Activated CD8-positive, alpha-beta T cell treated with anti-CD3 and anti-CD28 coated beads, Interleukin-2, amount 10 ng/mL, durations not matched to agents 7 days and 5 days (primary cell): ENCODE measurements around the gene FSTL1. TPM values are rescaled to one million over a fixed set of nuclear protein-coding genes. Genes with fewer than 3 reads are reported as not detected.

Experiments
- ATAC-seq: fragments of 150-1000 bp; cut with Tn5 transposase; one replicate; pipeline ENCODE4 v1.10.0; 2021; ENCODE audit warnings: moderate library complexity
- CTCF ChIA-PET: fragments of 350-600 bp; sonication (Branson Sonifier 250); formaldehyde crosslinking; loops from one replicate; lab custom pipeline; 2021; ENCODE audit warnings: antibody characterized with exemption; lab: Charles Lee
- POLR2A ChIA-PET: fragments of 350-600 bp; sonication (Branson Sonifier 250); formaldehyde crosslinking; loops from one replicate; lab custom pipeline; 2021; ENCODE audit warnings: antibody characterized with exemption; lab: Charles Lee
- DNase-seq: peaks from one replicate; pipeline ENCODE4 v3.0.0-alpha.2; 2020
- H3K27ac Mint-ChIP-seq: one replicate; pipeline ENCODE4 v1.8.0; 2021; ENCODE audit warnings: mild to moderate bottlenecking, mixed read lengths
- H3K27me3 Mint-ChIP-seq: one replicate; pipeline ENCODE4 v1.8.0; 2021; ENCODE audit warnings: low read depth, mixed read lengths
- H3K36me3 Mint-ChIP-seq: one replicate; pipeline ENCODE4 v1.8.0; 2021; ENCODE audit warnings: low read depth, mixed read lengths
- H3K4me1 Mint-ChIP-seq: one replicate; pipeline ENCODE4 v1.8.0; 2021; ENCODE audit warnings: low read depth, mixed read lengths
- H3K4me3 Mint-ChIP-seq: one replicate; pipeline ENCODE4 v1.8.0; 2021; ENCODE audit warnings: mild to moderate bottlenecking, mixed read lengths
- H3K9me3 Mint-ChIP-seq: one replicate; pipeline ENCODE4 v1.8.0; 2022; ENCODE audit warnings: mixed read lengths; ENCODE audit not compliant: insufficient read depth
- total RNA-seq, 2 experiments: library from RNA; stranded (reverse); gene quantifications; one replicate each; pipeline ENCODE4 v1.2.3, GENCODE V29; 2021

FSTL1 gene
- total RNA-seq, 2 experiments from 2014 or later: 0.37 to 0.50 TPM

DNA sequence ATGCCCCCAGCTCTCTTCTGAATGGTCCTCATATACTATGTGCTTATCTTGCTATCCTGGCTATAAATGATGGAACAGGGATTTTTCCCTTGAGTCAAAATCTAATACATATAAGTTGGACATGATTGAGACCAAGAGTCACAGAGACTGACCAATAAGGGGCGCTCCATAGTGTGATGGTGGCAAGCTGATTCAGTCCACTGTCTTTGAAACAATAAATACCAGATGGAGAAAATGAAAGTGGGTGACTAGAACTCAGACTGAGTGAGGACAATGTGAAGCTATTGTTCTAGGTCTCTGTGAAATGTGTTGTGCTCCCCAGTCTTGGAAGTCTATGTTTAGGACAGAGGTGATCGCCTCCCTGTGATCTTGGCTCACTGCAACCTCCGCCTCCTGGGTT is 10.6 kb upstream of the FSTL1 start:
- peaks cover 11% of the 10 kb centered on the region for H3K27me3 Mint-ChIP-seq
- ATAC-seq (no peak), DNase-seq (no peak)
- no peak overlapping the region for H3K27ac Mint-ChIP-seq
- CTCF ChIA-PET: interaction anchor here (1.4 to 2.1 kb wide), 2 partner anchors 42 to 97 kb away, joined by 3 to 5 read pairs; no protein-coding TSS in a partner anchor
- H3K36me3 Mint-ChIP-seq: no peaks in the 10 kb centered on the region
- H3K4me1 Mint-ChIP-seq: peaks cover 13% of the 10 kb centered on the region
- POLR2A ChIA-PET: no interaction called here
- H3K9me3 Mint-ChIP-seq: no peaks in the 10 kb centered on the region
- H3K4me3 Mint-ChIP-seq: no peak overlapping the region

DNA sequence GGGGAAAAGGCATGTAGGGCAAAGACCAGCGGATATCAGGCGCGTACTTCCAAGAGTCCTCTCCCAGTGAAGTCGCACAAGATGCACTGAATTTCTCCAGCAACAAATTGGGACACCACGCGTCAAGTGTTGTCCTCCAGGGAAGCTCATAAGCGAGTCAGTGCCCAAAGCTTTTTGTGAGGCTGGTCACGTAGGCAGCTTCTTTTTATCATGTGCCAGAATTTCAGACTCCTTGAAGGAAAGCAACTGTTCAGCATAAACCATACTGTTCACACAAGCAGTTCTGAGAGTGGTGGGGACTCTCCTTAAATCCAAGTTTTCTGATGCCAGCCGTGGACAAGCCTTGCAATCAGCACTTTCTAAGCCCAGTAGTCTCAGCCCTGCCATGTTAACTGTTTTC is 10.1 kb upstream of the FSTL1 start:
- H3K4me3 Mint-ChIP-seq: no peak overlapping the region
- no peaks in the 10 kb centered on the region for H3K9me3 Mint-ChIP-seq
- H3K27ac Mint-ChIP-seq: no peak overlapping the region
- peaks cover 11% of the 10 kb centered on the region for H3K27me3 Mint-ChIP-seq
- peaks cover 13% of the 10 kb centered on the region for H3K4me1 Mint-ChIP-seq
- ATAC-seq (no peak), DNase-seq (no peak)
- CTCF ChIA-PET: interaction anchor here (1.4 to 2.1 kb wide), 2 partner anchors 42 to 98 kb away, joined by 3 to 5 read pairs; no protein-coding TSS in a partner anchor
- no peaks in the 10 kb centered on the region for H3K36me3 Mint-ChIP-seq
- POLR2A ChIA-PET: no interaction called here

DNA sequence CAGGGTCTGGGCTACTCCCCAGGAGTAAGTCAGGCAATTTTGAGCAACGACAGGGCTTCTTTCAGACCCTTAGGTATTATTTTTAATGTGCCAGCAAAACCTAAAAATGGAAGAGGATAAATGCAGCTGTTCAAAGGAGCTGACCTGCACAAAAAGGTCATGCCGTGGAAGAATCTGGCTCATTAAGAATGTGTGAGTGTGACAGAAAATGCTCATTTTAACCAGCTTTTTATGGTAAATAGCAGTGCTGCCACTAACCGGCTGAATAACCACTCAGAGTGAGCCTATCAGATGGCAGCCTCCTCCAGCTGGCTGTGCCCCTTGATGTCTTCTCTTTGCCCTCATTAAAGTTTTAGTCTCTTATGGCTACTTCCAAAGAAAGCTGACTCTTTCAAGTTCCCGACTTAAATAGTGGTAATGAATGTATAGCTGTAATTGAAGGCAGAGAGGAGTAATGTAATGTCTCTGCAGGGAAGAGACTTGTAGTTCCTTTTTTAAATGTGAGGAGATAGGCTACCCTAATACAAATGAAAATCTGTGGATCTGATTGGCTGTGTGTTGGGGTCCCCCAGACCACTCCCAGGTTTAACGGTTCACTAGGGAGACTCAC is 9.5 kb upstream of the FSTL1 start:
- ChIA-PET POLR2A (no interaction called here), CTCF (interaction anchor here (1.4 to 2.1 kb wide), 2 partner anchors 41 to 98 kb away, joined by 3 to 5 read pairs; no protein-coding TSS in a partner anchor)
- H3K4me3 Mint-ChIP-seq: no peak overlapping the region
- H3K36me3 Mint-ChIP-seq: no peaks in the 10 kb centered on the region
- no peak overlapping the region for H3K27ac Mint-ChIP-seq
- peaks cover 17% of the 10 kb centered on the region for H3K27me3 Mint-ChIP-seq
- H3K4me1 Mint-ChIP-seq: peaks cover 13% of the 10 kb centered on the region
- no peak for DNase-seq
- H3K9me3 Mint-ChIP-seq: no peaks in the 10 kb centered on the region
- no peak for ATAC-seq

DNA sequence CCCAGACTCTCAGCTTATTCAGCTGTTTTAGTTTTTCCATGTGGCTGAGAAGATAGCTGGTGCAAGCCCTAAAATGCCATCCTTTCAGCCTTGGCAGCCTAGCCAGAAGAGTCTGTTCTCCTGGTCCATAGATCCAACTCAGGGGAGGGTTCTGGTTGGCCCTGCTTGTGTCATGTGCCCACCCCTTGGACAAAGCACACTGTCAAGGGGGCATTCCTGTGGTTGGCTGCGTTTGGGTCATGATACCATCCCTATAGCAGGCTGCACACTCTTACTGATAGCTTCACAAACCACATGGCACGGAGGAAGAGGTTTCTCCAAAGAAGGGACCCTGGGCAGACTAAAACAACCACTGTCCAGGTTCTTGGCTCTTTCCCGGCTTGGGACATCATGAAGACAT is 8.4 kb upstream of the FSTL1 start:
- Mint-ChIP-seq H3K27ac (no peak overlapping the region), H3K36me3 (no peaks in the 10 kb centered on the region), H3K27me3 (peaks cover 20% of the 10 kb centered on the region), H3K4me3 (no peak overlapping the region), H3K9me3 (no peaks in the 10 kb centered on the region), H3K4me1 (peaks cover 13% of the 10 kb centered on the region)
- ChIA-PET POLR2A (interaction anchor here (0.6 kb wide), 1 partner anchor 12 kb away, joined by 3 read pairs; no protein-coding TSS in a partner anchor), CTCF (interaction anchor here (0.7 kb wide), 1 partner anchor 42 kb away, joined by 3 read pairs; no protein-coding TSS in a partner anchor)
- DNase-seq (no peak), ATAC-seq (no peak)

DNA sequence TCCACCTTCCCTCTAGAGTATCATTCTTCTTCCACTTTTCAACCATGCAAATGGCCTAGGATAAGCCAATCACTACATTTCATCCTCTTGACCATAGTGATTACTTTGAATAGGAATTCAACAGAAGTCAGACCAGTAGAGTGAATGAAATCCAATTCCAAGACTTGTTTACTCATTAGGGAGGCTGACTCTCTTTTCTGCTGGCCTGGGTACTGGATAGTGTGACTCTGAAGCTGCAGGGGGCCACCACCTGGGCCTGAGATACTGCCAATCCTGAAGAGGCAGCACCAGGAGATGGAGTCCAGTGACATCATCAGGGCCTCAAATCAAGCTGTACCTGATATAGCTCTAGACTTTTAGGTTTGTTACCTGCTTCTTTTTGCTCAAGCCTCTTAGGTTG is 7.0 kb upstream of the FSTL1 start:
- H3K9me3 Mint-ChIP-seq: peaks cover 4% of the 10 kb centered on the region
- POLR2A ChIA-PET: no interaction called here
- DNase-seq (no peak), ATAC-seq (no peak)
- peaks cover 13% of the 10 kb centered on the region for H3K4me1 Mint-ChIP-seq
- H3K27me3 Mint-ChIP-seq: peaks cover 25% of the 10 kb centered on the region
- CTCF ChIA-PET: no interaction called here
- H3K4me3 Mint-ChIP-seq: no peak overlapping the region
- H3K27ac Mint-ChIP-seq: no peak overlapping the region
- no peaks in the 10 kb centered on the region for H3K36me3 Mint-ChIP-seq

DNA sequence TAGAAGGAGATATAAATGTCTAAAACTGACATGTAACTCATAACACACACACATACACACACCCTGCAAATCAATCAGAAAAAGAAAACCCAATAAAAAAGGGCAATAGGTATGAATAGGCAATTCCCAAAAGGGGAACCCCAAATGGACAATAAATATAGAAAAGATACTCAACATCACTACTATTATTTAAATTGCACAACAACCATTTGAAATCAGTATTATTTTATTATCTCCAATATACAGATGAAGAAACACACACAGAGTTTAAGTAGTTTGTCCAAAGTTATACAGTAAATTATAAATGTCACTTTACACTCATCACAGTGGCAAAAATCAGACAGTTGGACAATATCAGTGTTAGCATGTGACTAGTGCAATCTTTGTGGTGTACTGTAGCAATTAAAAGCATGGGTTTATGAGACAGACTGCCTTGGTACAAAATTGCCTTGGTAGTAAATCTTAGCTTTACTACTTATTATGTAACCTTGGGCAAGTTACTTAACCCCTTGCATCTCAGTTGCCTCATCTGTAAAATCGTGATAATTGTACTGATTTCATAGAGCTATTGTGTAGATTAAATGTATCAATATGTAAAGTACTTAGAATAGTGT is 3.4 kb upstream of the FSTL1 start:
- ChIA-PET POLR2A (no interaction called here), CTCF (interaction anchor here (1.0 kb wide), 1 partner anchor 37 kb away, joined by 3 read pairs; no protein-coding TSS in a partner anchor)
- ATAC-seq: no peak
- Mint-ChIP-seq H3K4me3 (no peak overlapping the region), H3K9me3 (peaks cover 4% of the 10 kb centered on the region), H3K27me3 (peaks cover 46% of the 10 kb centered on the region), H3K27ac (no peak overlapping the region), H3K36me3 (no peaks in the 10 kb centered on the region), H3K4me1 (peaks cover 4% of the 10 kb centered on the region)
- DNase-seq: no peak

DNA sequence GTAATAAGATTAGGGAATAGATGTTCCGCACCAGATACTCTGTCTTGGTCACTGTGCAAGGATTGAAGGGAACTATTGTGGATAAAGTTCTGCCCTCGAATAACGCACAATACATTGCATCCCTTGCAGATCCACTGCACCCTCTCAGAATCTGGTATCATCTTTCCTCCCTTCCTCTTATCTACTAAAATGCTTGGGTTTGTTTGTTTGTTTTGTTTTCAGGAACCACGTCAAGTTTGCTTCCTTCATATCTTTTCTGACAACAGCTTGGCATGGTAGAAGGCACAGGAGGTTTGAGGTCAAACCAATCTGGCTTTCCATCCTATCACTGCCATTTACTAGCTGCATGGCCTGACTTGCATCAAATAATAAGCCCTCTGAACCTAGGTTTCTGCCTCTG is 2.0 kb upstream of the FSTL1 start:
- peaks cover 4% of the 10 kb centered on the region for H3K4me1 Mint-ChIP-seq
- H3K36me3 Mint-ChIP-seq: no peaks in the 10 kb centered on the region
- POLR2A ChIA-PET: no interaction called here
- H3K27ac Mint-ChIP-seq: no peak overlapping the region
- no peak for ATAC-seq
- H3K27me3 Mint-ChIP-seq: peaks cover 50% of the 10 kb centered on the region
- CTCF ChIA-PET: no interaction called here
- H3K4me3 Mint-ChIP-seq: no peak overlapping the region
- H3K9me3 Mint-ChIP-seq: peaks cover 4% of the 10 kb centered on the region
- DNase-seq: no peak

DNA sequence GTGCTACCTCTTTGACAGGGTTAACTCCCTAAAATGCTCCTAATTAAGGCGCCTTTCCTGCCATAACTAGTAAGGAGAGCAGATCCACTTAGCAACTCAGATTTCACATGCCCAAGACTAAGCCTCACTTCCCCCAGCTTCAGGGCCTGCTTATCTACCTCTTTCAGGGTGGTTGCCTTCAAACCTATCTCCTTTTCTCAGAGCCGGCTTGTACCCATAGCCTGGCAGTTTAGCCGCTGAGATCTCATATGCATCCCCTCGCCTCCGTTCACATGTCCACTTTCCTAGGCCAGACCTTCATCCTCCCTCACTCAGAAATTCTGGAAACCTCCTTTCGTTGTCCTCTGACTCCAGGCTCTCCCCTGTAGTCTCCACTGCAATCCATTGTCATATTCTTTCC is 1.0 kb upstream of the FSTL1 start:
- ChIA-PET POLR2A (no interaction called here), CTCF (no interaction called here)
- peaks cover 4% of the 10 kb centered on the region for H3K9me3 Mint-ChIP-seq
- H3K4me3 Mint-ChIP-seq: peak overlapping the region; percentile 53
- peaks cover 4% of the 10 kb centered on the region for H3K4me1 Mint-ChIP-seq
- ATAC-seq (no peak), DNase-seq (no peak)
- H3K36me3 Mint-ChIP-seq: no peaks in the 10 kb centered on the region
- H3K27me3 Mint-ChIP-seq: peaks cover 54% of the 10 kb centered on the region
- no peak overlapping the region for H3K27ac Mint-ChIP-seq

DNA sequence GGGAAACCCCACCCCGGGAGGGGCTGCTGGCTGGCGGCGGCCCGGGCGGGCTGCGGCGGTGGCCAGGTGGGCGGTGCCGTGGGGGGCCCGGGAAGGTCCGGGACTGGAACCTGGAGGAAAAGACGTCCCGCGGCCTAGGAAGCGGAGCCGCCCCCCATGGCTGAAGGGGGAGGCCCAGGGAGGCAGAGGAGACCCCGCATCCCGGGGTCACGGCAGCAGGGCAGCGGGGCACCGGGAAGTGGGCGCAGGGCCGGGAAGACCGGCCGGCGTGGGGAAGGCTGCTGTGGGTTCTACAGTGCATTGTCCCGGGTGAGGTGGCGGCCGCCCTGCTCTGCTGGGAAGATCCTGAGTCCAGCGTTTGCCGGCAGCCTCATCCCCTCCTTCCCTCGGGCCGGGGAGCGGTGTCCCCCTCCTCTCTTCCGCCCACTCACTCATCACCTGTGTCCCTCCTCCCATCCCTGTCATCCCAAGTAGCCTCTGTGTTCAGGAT is 525 bp upstream of the FSTL1 start:
- ATAC-seq: no peak
- H3K9me3 Mint-ChIP-seq: peaks cover 4% of the 10 kb centered on the region
- H3K4me1 Mint-ChIP-seq: peaks cover 4% of the 10 kb centered on the region
- no peak for DNase-seq
- H3K36me3 Mint-ChIP-seq: no peaks in the 10 kb centered on the region
- H3K4me3 Mint-ChIP-seq: peak overlapping the region; percentile 53
- H3K27ac Mint-ChIP-seq: no peak overlapping the region
- ChIA-PET CTCF (interaction anchor here (0.9 kb wide), 1 partner anchor 33 kb away, joined by 4 read pairs; no protein-coding TSS in a partner anchor), POLR2A (no interaction called here)
- peaks cover 57% of the 10 kb centered on the region for H3K27me3 Mint-ChIP-seq

DNA sequence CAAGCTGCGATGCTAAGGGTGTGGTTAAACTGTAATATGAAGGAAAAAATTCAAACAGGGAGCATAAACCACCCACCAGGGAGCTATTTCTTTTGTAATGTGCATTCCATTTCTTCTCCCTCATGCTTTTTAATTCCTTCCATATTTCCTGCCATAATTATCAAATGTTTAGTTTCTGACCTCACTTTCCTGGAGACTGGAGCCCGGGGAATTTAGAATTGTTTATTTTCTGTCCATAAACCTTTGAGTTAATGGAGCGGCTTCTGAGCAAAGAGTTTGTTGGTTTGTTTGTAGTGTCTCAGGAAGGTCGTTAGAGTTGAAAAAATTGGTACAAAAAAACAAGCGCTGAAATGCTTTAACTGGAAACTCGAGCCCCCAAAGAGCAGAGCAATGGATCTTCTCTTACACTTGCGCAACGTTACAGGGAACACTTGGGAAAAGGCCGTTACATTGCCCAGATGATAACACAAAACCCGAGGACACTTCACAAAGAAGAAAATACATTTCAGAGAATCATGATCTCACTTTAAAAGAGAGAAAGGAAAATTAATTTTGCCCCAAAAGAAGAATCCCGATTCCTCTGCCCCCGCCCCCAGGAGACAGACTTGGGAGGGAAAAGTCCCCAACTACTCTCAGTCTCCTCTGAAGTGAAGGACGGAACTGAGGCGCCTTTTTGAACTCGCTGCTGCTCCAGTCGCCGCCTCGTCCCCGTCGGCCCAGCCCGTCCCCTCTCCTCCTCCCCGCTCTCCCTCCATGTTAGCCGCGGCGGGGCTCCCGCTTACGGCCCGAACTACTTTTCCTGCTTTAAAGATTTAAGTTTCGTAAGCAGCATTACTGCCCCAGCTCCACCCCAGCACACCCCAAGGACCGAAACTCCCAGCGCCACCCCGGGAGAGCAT is 842 bp downstream of the FSTL1 start:
- ChIA-PET CTCF (interaction anchor here (0.9 to 1.5 kb wide), 2 partner anchors 32 kb away, joined by 4 to 5 read pairs; no protein-coding TSS in a partner anchor), POLR2A (no interaction called here)
- peak; percentile 71 for ATAC-seq

DNA sequence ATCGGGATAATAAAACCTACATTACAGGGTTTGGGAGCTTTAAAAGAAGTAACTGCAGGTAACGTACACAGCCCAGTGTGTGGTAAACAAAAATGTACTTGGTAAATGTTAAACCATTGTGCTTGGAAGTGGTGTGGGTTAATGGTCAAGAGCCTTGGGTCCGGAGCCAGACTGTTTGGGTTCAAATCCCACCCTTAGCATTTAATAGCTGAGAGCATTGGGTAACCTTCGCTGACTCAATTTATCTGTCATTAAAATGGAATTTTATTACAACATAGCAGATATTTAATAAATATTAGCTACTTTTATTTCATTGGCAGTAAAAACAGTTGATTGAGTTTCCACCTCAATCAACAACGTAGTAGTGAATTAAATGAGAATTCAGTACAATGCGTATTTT is 1.5 kb downstream of the FSTL1 start:
- Mint-ChIP-seq H3K36me3 (no peaks in the 10 kb centered on the region), H3K27me3 (peaks cover 58% of the 10 kb centered on the region), H3K9me3 (peaks cover 4% of the 10 kb centered on the region)

More for the DNA sequence above, 842 bp downstream of the FSTL1 start:
- peak; percentile 20 for DNase-seq
- Mint-ChIP-seq H3K36me3 (no peaks in the 10 kb centered on the region), H3K27ac (no peak overlapping the region), H3K27me3 (peaks cover 58% of the 10 kb centered on the region), H3K4me3 (peak overlapping the region; percentile 75), H3K4me1 (peaks cover 4% of the 10 kb centered on the region), H3K9me3 (peaks cover 4% of the 10 kb centered on the region)

More for the DNA sequence above, 1.5 kb downstream of the FSTL1 start:
- ATAC-seq (no peak), DNase-seq (no peak)
- peak overlapping the region; percentile 75 for H3K4me3 Mint-ChIP-seq
- POLR2A ChIA-PET: no interaction called here
- CTCF ChIA-PET: interaction anchor here (1.5 kb wide), 1 partner anchor 32 kb away, joined by 5 read pairs; no protein-coding TSS in a partner anchor
- H3K4me1 Mint-ChIP-seq: peaks cover 4% of the 10 kb centered on the region
- no peak overlapping the region for H3K27ac Mint-ChIP-seq
